Epithelial cell of prostate (primary cell): Measurements from ENCODE around the gene DCDC1.

Source experiments
- DNase-seq: peaks from one replicate; pipeline ENCODE4 v3.0.0-alpha.2; 2011; ENCODE audit warnings: low read depth, low spot score
- H3K27ac ChIP-seq: fragments of 450-650 bp; 2 replicates; pipeline ENCODE4 v1.5.1; 2017; ENCODE audit warnings: mild to moderate bottlenecking

DCDC1 gene

DNA sequence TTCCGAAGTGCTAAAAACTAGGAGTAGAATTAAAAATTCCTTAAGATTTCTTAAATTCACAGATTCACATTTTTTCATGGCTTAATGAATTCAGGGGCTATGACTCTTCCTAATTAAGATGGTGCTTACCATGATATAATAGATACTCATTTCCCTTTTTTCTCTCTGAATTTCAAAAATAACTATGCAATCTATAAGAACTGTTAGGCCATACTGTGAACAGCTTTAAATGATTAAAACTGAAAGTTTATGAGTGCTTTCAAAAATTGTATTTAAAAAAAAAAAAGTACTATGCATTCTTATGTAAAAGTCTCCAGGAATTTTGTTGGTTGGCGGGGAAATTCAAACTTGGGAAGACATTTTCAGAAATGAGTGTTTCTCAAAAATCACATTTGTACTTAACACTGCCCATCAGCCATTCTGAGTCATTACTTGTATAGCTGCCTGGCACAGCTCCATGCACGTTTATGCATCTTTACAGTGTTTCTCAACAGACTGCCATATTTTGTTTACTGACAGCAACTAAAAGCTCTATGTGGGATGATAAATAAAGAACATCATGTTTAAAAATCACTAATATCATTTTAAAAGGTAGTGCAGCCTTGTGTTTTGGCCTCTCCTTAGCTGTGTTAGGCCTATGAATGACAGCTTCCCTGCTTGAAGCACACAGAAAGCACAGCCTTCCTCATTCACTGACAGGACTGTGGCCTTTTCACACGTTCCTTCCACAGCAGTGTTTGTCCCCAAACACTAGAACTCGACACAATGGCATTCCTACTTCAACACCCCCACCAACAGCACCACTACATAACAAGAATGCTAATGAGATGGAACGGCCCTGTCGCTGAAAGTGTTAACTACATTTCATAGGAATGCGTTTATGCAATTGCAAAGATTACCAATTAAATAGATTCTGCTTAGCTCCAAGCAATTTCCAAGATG lies 131.4 kb downstream of the DCDC1 start:
- no peak overlapping the region for H3K27ac ChIP-seq
- no peak for DNase-seq

DNA sequence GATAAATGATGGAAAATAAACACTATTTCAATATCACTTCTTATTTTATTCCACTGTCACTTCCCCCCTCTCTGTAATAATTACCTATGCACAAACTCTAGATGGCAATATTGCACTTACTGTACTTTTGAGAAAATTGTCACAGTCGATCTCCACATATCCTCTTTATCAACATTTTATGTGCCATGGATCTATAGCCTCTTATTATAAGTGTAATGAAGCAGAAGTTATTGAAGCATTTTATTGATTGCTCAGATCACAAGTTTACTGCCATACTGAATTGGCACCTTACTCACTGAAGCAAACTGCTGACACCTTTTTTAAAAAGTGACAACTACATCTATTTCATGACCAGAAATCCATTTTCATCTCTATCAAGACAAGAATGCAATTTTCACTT lies 133.4 kb downstream of the DCDC1 start:
- H3K27ac ChIP-seq: no peak overlapping the region
- no peak for DNase-seq

DNA sequence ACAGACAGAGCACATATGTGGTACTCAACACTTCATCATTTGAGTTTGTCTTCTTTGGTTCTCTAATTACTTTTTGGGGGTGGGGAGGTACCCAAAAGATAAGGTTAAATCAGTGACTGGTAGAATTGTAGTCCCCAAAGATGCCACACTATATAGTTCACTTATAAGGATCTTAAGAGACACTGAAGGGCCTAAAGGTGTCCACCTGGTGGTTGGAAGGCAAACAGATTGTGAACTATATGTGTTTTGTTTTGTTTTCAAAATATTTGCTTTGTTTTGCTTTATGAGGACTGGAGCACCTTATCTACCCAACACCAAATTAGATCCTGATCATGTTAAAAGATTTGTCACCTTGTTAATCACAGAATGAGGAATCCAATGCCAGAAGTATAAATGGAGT lies 136.1 kb downstream of the DCDC1 start:
- no peak overlapping the region for H3K27ac ChIP-seq
- DNase-seq: no peak

DNA sequence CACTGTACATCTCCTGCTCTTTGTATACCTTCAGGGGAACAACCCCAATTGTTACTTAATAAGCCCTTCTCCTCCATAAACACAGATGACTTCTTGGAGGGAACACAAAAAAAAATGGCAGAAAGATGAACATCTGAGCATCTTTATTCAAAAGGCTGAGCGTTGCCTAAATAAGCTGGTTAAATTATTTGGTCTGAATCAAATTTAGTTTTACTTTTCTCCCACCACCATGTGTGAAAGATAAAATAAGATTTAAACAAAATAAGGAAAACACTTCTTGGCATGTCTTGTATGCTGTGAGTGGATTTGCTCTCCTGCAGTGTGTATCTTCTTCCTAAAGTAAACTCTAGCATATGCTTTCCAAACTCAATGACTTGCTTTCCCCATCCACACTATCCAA lies 137.9 kb downstream of the DCDC1 start:
- H3K27ac ChIP-seq: no peak overlapping the region
- DNase-seq: no peak

DNA sequence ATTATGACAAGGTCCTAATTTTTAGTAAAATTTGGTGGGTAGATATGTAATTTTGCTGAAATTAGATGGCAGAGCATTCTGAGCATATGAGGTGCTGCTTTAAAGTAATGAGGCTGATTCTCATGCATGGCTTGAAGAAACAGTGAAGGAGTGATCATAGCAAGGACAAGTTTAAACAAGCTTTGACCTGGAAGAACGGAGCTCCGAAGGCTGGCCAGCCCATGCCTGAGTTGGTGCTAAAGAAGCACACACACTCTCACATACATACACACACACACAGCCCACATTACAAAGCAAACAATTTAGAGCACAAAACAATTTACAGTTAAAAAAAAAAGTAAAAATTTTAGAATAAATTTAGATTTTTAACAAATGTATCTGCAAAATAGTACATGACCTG lies 150.7 kb downstream of the DCDC1 start:
- H3K27ac ChIP-seq: no peak overlapping the region
- DNase-seq: peak; percentile 76

DNA sequence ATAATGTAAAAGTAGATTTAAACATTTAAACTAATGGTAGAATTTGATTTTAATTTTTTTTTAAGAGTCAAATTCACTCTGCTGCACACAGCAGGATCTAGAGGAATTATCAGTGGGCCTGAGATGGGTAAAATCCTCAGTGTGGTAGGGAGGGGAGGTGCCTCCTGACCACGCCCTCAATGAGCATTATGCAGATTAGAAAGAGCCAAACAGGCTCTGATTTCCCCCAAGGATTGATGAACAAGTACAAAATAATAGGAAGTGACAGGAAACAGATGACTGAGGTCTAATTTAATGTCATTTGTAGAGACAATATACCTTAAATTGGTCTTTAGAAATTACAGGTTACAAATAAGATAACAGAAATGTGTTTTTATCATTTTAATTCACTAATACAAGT lies 155.2 kb downstream of the DCDC1 start:
- DNase-seq: no peak
- H3K27ac ChIP-seq: no peak overlapping the region

DNA sequence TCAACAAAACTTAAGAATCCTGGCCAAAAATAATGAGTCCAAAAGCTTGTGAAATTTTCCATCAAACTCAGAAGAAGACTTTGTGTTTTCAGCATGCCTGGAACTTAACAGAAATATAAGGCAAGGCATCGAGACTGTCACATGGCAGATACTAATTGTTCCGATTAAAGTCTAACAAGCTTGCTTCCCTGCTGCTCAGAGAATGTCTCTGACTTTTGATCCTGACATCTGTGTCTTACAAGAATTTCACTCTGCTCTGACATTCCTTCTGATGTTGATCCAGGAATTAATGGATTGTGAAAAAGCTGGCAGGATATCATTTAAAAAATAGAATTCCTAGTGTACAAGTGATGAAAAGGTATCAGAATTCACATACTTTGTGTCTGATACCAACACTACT lies 170.2 kb downstream of the DCDC1 start:
- DNase-seq: no peak
- no peak overlapping the region for H3K27ac ChIP-seq

DNA sequence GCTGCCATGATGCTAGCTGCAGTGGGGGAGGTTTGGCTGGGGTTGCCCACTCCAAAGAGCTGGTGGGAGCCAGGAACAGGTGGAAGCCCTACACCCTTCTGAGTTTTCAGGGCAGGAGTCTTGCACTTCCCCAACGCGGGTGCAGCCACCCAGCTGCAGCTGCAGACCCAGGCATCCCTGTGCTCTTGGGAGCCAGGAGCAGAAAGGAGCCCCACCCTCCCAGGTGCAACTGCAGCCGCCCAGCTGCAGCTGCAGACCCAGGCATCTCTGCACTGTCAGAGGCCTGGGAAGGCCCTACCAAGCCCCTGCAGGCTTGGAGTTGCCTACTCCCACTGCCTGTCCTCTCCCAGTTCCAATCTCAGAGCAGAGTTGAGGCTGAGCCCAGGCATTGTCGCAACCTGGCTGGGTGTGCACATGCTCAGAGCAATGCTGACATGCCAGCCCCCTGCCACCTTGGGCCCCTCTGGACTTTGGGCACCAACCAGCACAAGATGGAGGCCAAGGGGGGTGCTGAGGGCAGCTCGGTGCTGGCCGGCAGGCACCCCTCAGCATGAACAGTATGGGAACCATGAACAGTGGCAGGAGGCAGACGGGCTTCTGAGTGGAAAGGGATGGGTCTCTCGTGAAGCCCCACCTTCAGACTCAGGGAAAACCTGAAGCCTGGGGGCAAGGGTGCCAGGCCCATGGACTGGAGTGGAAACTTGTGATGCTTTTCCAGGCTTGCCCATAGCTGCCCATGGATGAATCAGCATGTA lies 195.4 kb downstream of the DCDC1 start:
- no peak overlapping the region for H3K27ac ChIP-seq

DNA sequence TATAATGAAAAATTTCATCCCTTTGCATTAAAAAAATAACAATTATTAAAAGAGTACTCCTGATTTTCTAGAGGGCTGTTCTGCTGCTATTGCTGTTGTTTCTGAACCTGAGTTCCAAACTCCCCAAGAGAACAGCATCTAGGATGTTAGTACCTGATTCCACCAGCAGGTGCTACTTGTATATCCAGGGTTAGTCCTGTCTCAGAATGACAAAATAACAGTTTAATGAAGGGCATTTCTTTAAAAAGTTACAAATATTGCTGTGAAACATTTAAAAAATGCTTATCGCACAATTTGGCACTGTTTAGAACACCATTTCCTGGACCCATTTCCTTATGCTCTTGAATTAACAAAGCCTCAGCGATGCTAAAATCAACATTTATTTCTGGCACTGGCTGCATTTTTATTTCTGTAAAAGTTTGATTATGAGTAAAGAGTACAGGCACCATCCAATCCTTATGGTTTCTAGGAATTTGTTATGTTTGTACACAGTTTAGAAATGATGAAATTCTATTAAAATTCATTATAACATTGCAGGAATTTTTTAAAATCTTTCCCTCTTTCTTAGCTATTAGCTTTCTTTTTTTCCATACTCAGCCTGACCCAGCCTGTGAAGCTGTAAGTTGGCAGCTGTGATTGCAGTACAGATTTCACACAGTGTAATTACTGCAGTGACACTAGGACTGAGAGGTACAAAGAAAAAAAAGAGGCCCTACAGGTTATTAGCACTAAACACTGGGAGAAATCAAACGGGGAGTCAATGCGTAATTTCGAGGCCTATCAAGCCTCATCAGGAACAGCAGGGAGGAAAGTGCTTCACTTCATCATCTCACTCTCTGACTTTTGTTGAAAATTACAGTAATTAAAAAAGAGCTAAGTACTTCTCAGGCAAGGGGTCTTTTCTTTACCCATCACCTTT lies 208.8 kb downstream of the DCDC1 start:
- H3K27ac ChIP-seq: no peak overlapping the region
- no peak for DNase-seq

More for the DNA sequence above, 195.4 kb downstream of the DCDC1 start:
- DNase-seq: no peak

DNA sequence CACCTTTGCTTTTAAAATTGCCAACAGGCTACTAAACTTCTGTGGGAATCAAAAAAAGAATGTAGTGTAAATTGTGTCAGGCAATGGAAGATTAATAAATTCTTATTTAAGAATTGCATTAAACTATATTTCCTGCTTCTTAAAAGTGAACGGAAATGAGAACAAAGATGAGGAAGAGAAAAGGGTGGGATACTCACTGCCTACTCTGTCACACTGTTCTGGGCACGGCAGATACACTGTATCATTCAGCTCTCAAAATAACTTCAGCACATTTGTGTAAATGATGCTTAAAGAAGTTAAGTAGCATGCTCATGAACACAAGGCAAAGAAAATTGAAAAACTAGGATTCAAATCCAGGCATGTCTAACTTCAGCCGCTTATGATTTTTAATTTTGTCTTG lies 218.7 kb downstream of the DCDC1 start:
- no peak for DNase-seq
- no peak overlapping the region for H3K27ac ChIP-seq

DNA sequence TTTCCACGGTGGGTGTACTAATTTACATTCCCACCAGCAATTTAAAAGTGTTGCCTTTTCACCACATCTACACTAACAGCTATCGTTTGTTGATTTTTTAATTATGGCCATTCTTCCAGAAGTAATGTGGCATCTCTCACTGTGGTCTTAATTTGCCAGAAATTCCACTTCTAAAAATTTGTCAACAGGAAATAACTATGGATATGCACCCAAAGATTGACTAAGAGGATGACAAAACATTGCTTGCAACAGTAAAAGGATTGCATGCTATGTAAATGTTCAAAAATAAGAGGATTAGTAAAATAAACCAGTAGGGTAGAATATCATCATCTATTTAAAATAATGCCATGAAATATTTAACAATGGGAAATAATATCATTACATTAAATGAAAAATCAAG lies 219.5 kb downstream of the DCDC1 start:
- no peak overlapping the region for H3K27ac ChIP-seq
- DNase-seq: no peak

DNA sequence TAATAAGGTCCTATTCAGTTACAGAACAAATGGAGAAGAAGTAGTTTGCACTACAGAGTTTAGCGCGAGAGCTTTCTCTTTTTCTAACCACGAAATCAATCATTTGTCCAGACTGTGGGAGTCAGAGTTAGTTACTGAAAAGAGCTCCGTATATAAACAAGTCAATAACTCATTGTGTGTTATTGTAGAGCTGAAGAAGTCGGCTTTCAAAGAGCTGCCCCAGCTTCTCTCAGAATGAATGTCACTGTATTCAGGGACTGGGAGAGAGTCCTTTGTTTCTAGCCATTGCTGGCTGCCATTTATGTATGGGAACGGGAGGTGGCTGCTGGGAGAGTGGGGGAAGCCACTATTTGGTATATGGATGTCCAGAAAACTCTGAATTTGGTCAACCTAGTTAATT lies 227.8 kb downstream of the DCDC1 start:
- no peak overlapping the region for H3K27ac ChIP-seq
- no peak for DNase-seq

DNA sequence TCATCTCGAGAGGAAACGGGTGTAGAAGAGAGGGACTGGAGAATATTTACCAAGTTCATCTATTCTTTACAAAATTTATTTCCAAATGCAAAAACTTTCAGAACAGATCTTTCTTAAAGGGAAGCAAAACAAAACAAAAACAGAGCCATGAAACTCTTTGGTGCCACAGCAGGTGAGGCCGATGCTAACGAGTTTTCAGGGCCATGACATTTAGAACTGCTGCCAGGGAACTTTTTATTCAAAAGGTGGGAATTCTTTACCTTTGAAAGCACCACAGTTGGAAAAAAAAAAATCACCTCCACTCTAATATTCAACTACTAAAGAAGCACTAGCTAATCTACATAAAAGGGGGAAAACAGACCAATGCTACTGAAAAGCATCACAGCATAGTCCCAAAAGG lies 230.1 kb downstream of the DCDC1 start:
- DNase-seq: no peak

DNA sequence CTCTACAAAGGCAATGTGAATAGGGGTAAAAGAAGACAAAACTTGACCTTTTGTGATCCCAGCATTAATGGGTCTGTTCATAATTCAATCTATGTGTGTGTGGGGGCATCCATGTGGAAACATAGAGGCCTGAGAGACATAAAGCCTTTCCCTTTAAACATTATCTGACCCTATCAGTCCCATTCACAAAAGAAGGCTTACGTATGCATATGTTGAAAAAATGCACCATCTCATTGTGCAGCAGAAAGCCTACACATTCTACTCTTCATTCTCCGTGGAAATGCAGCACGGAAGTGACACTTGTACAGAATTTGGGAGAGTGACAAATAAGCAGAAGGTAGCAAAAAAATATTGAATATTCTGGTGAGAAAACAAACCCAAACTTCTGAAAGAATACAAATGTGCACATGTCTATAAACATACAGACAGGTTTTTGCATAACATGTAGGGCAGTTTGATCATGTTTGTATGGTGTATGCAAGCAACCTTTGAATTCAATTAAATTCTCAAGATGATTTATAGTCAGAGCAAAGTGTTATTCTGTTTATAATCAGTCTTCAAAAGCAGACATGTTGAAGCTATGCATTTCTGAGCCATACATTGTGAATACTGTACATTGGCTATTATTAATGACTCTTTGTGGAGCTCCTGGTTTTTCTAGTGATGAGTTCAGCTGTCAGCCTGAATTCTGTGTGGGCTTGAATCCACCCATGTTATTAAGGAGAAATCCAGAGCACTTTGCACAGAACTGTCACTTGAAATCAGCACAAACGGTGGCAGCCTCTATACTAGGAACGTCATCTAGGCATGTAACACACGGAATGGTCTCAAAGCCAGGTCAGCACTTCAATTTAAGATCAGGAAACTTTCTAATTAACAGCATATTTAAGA lies 236.8 kb downstream of the DCDC1 start:
- DNase-seq: no peak
- H3K27ac ChIP-seq: no peak overlapping the region

More for the DNA sequence above, 230.1 kb downstream of the DCDC1 start:
- H3K27ac ChIP-seq: no peak overlapping the region

DNA sequence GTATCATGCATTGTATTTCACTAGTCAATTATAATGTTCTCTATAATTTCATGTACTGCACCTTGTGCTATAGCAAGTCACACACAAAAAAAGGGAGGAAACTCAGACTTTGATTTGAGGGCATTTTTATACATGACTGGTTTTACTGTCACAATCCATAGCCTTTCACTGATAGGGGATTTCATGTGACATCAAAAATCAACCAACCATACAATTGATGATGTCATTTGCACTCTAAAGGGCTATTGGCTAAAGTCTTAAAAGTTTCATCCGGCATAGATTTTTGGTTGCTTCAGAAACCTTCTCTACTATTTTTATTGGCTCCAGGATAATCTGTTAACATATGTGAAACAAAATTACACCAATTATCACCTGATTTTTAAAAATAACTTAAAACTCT lies 237.8 kb downstream of the DCDC1 start:
- no peak for DNase-seq
- H3K27ac ChIP-seq: no peak overlapping the region

DNA sequence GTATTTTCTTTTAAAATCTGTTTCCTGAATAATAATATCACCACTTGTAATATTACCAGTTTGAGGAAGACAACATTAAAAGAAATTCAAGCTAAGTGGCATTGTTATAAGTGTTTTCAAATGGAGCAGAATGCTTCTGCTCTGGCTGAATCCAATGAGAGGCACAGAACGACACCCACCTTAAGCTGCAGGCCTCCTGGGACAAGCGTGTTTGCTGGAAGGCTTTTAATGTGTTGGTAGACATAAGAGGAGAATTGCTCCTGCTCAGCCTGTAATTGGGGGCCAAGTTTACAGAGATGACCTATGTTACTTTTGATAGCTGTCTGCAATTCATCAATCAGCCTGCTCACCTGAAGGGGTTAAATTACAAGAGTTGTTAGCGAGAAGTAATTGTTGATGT lies 242.2 kb downstream of the DCDC1 start:
- H3K27ac ChIP-seq: no peak overlapping the region
- DNase-seq: no peak

DNA sequence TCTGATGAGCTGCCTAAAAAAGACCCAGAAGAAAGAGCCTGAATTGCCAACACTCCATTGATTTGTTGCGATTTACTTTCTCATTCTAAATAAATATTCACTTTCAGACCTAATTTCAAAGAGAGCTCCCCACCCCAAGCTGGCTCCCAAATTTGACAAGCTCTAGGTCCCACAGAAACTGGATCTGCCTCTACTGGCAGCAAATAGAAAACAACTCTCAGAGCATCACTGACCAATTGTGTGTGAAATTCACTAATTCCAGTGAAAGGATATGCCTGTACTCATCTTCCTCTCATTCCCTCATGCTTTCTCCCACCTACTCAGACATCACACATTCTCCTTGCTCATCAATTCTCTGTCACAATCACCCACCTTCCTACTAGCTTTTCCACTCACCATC lies 249.1 kb downstream of the DCDC1 start:
- no peak for DNase-seq

DNA sequence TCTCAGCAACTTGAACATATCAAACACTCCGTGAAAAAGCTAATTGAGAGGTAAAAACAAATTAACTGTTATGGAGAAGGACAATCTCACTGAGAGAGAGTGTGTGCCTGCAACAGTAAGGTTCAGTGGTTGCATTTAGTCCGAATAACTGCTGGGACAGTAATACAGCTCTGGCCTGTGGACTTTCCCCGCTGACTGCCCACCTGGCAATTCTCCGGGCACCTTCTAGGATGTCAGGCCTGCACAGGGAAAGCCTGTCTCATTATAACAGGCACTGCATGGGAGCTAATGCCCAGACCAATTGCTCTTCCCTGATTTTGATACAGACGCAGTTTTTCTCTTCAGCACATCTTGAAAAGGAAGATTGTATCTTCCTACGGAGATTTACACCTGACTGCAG lies 251.0 kb downstream of the DCDC1 start:
- H3K27ac ChIP-seq: no peak overlapping the region
- no peak for DNase-seq

More for the DNA sequence above, 249.1 kb downstream of the DCDC1 start:
- H3K27ac ChIP-seq: no peak overlapping the region

DNA sequence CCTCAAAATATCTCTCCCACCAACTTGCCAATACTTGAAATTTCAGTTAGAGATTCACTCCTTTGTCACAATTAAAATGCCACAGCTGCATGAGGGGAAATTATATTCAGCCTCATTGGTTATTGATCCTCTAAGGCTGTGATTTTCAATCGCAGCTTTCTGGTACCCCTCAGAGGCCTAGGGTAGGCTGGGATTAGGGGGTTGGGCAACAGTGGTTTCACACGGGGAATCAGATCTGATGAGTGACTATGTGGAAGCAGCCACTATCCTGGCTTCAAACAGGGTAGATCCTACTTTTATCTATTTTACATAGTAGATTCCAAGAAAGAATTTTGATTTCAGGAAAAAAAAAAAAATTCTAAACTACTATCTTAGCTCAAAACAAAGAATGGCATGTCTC lies 252.5 kb downstream of the DCDC1 start:
- no peak for DNase-seq
- no peak overlapping the region for H3K27ac ChIP-seq
